ENCODE data around the gene ZFYVE16.

Gene ZFYVE16

DNA sequence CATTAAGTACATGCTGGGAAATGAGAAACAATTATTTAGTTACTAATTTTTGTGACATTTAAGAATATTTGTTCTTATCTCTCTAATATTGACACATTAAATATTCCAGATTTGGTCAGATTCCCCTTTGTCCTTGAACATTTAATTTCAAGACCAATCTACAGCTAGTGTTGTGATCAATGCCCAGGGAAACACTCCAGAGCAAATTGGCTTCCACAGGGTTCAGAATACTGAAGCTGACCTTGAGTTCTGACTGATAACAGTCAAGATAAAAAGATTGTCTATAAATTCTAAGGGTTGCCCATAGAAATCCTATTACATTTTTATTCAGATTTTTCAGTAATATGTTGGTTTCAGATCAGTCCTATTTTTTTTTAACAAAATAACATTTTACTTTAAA, 31.3 kb downstream of the ZFYVE16 start:
- Histone ChIP-seq H3K36me3 (ENCODE audit: insufficient read depth) (no peaks in the 10 kb centered on the region), H4K20me1 (ENCODE audit: insufficient read depth) (no peaks in the 10 kb centered on the region)

DNA sequence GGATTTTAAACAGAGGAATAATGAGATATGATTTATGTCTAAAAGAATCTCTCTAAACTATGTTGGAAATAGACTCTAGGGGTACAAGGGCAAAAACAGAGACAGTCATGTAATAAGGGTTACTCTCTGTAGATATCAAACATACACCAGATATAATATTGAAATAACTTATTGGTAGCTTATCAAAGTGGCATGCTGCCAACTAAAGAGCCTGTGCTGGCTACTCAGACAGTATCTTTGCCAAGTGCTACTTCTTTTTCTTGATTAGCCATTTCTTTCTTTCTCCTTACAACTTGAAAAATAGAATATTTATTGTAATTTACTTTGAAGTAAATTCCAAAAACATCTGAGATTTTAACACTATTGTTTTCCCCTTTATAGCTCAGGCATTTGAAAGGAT, 34.9 kb downstream of the ZFYVE16 start:
- Histone ChIP-seq H3K27me3 (ENCODE audit: insufficient read depth, low read depth) (no peaks in the 10 kb centered on the region), H3K4me3 (IDR thresholded peaks at IDR 0.05; ENCODE audit: insufficient read depth, low read depth, low read length) (no peak overlapping the region), H3K79me2 (ENCODE audit: insufficient read depth, low read depth) (no peaks in the 10 kb centered on the region), H3K4me2 (no peak overlapping the region), H4K20me1 (ENCODE audit: insufficient read depth) (no peaks in the 10 kb centered on the region), H3K36me3 (ENCODE audit: insufficient read depth) (no peaks in the 10 kb centered on the region), H2AFZ (ENCODE audit: low read depth) (no peak overlapping the region), H3K9ac (no peak overlapping the region), H3K4me1 (ENCODE audit: low read depth, poor library complexity, severe bottlenecking) (no peaks in the 10 kb centered on the region), H3K27ac (no peak overlapping the region)
- TF ChIP-seq, protein P1, sequence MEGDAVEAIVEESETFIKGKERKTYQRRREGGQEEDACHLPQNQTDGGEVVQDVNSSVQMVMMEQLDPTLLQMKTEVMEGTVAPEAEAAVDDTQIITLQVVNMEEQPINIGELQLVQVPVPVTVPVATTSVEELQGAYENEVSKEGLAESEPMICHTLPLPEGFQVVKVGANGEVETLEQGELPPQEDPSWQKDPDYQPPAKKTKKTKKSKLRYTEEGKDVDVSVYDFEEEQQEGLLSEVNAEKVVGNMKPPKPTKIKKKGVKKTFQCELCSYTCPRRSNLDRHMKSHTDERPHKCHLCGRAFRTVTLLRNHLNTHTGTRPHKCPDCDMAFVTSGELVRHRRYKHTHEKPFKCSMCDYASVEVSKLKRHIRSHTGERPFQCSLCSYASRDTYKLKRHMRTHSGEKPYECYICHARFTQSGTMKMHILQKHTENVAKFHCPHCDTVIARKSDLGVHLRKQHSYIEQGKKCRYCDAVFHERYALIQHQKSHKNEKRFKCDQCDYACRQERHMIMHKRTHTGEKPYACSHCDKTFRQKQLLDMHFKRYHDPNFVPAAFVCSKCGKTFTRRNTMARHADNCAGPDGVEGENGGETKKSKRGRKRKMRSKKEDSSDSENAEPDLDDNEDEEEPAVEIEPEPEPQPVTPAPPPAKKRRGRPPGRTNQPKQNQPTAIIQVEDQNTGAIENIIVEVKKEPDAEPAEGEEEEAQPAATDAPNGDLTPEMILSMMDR (conservative IDR thresholded peaks at IDR 0.05; ENCODE audit: low read depth, low read length), result no peak

More for the DNA sequence above, 31.3 kb downstream of the ZFYVE16 start:
- Histone ChIP-seq H3K27ac (no peak overlapping the region), H2AFZ (ENCODE audit: low read depth) (no peak overlapping the region), H3K4me3 (IDR thresholded peaks at IDR 0.05; ENCODE audit: insufficient read depth, low read depth, low read length) (no peak overlapping the region), H3K27me3 (ENCODE audit: insufficient read depth, low read depth) (no peaks in the 10 kb centered on the region), H3K9ac (no peak overlapping the region), H3K79me2 (ENCODE audit: insufficient read depth, low read depth) (no peaks in the 10 kb centered on the region), H3K4me2 (no peak overlapping the region), H3K4me1 (ENCODE audit: low read depth, poor library complexity, severe bottlenecking) (no peaks in the 10 kb centered on the region)
- TF ChIP-seq, protein P1 (conservative IDR thresholded peaks at IDR 0.05; ENCODE audit: low read depth, low read length), result no peak

DNA sequence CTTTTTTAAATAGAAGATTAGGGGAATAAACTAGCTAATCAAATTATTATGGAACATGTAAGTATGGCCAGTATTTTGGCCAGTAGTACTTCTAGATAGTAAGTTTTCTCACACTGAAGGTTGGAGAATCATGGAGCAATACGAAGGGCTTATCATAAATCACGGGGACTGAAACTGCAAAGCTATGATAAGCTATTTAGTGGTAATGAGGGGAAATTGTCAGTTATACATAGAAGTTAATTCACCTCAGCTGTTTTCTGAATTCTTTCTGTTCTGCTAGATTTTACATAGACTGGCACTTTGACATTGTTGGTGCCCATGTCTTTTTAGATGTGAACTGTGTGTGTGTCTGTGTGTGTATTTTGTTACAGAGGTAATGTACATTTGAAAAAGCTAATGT, 45.5 kb downstream of the ZFYVE16 start:
- Histone ChIP-seq H3K4me1 (ENCODE audit: low read depth, poor library complexity, severe bottlenecking) (no peaks in the 10 kb centered on the region), H3K27ac (no peak overlapping the region), H3K27me3 (ENCODE audit: insufficient read depth, low read depth) (no peaks in the 10 kb centered on the region), H4K20me1 (ENCODE audit: insufficient read depth) (no peaks in the 10 kb centered on the region), H3K9ac (no peak overlapping the region), H2AFZ (ENCODE audit: low read depth) (no peak overlapping the region), H3K36me3 (ENCODE audit: insufficient read depth) (0 out of 2 replicates have a peak, but pooled peaks cover 6% of the 10 kb centered on the region), H3K4me3 (IDR thresholded peaks at IDR 0.05; ENCODE audit: insufficient read depth, low read depth, low read length) (no peak overlapping the region), H3K79me2 (ENCODE audit: insufficient read depth, low read depth) (no peaks in the 10 kb centered on the region), H3K4me2 (no peak overlapping the region)
- TF ChIP-seq, protein P1 (conservative IDR thresholded peaks at IDR 0.05; ENCODE audit: low read depth, low read length), result no peak

DNA sequence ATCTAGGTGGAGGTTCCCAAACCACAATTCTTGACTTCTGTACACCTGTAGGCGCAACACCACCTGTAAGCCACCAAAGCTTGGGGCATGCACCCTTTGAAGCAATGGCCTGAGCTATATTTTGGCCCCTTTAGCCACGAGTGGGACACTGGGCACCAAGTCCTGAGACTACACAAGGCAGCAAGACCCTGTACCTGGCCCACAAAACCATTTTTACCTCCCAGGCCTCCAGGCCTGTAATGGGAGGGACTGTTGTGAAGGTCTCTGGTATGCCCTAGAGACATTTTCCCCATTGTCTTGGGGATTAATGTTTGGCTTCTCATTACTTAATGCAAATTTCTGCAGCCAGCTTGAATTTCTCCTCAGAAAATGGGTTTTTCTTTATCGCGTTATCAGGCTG, 55.4 kb downstream of the ZFYVE16 start:
- H3K4me1 ChIP-seq (ENCODE audit: low read depth, poor library complexity, severe bottlenecking), result no peaks in the 10 kb centered on the region
- H3K36me3 ChIP-seq (ENCODE audit: insufficient read depth), result no peaks in the 10 kb centered on the region; the same call in 1 of the 2 replicates
- no peaks in the 10 kb centered on the region for H3K27me3 ChIP-seq (ENCODE audit: insufficient read depth, low read depth)
- H3K4me2 ChIP-seq, result no peak overlapping the region
- no peak overlapping the region for H3K9ac ChIP-seq
- H2AFZ ChIP-seq (ENCODE audit: low read depth), result no peak overlapping the region
- no peaks in the 10 kb centered on the region for H3K79me2 ChIP-seq (ENCODE audit: insufficient read depth, low read depth)
- H3K27ac ChIP-seq, result no peak overlapping the region
- no peaks in the 10 kb centered on the region for H4K20me1 ChIP-seq (ENCODE audit: insufficient read depth)
- TF ChIP-seq, protein P1 (conservative IDR thresholded peaks at IDR 0.05; ENCODE audit: low read depth, low read length), result no peak
- no peak overlapping the region for H3K4me3 ChIP-seq (IDR thresholded peaks at IDR 0.05; ENCODE audit: insufficient read depth, low read depth, low read length)
